H9 (cell line): ENCODE data around the gene CST4. TPM values are rescaled to one million over a fixed set of nuclear protein-coding genes. Genes with fewer than 3 reads are reported as not detected.

ENCODE experiments used
- DNase-seq: peaks from one replicate; pipeline ENCODE4 v3.0.0-alpha.2; 2017
- H2AFZ ChIP-seq: one replicate; pipeline ENCODE4 v1.6.1; 2013; ENCODE audit warnings: mild to moderate bottlenecking, low read length, control low read depth, moderate library complexity
- H2AK5ac ChIP-seq: 2 replicates; pipeline ENCODE4 v1.6.1; 2013; ENCODE audit warnings: low read length, control low read depth, mixed read lengths; ENCODE audit not compliant: insufficient read length
- H2BK120ac ChIP-seq: one replicate; pipeline ENCODE4 v1.6.1; 2013; ENCODE audit warnings: low read depth, mild to moderate bottlenecking, low read length, control low read depth, inconsistent platforms; ENCODE audit not compliant: poor library complexity, severe bottlenecking
- H2BK12ac ChIP-seq: 2 replicates; pipeline ENCODE4 v1.6.1; 2013; ENCODE audit warnings: low read length, control low read depth, mixed read lengths, low read depth; ENCODE audit not compliant: insufficient read length
- H2BK15ac ChIP-seq: 2 replicates; pipeline ENCODE4 v1.6.1; 2013; ENCODE audit warnings: low read depth, low read length, control low read depth
- H2BK20ac ChIP-seq: one replicate; pipeline ENCODE4 v1.6.1; 2013; ENCODE audit warnings: low read depth, mild to moderate bottlenecking, low read length, control low read depth, inconsistent platforms; ENCODE audit not compliant: poor library complexity, severe bottlenecking
- H2BK5ac ChIP-seq: 2 replicates; pipeline ENCODE4 v1.6.1; 2013; ENCODE audit warnings: low read length, control low read depth, mixed read lengths; ENCODE audit not compliant: insufficient read length
- H3K14ac ChIP-seq: 2 replicates; pipeline ENCODE4 v1.6.1; 2013; ENCODE audit warnings: low read length, control low read depth; ENCODE audit not compliant: insufficient read depth
- H3K18ac ChIP-seq: 2 replicates; pipeline ENCODE4 v1.6.1; 2013; ENCODE audit warnings: low read depth, mild to moderate bottlenecking, mixed read lengths, low read length, control low read depth; ENCODE audit not compliant: insufficient read length
- H3K23ac ChIP-seq: 2 replicates; pipeline ENCODE4 v1.6.1; 2013; ENCODE audit warnings: low read length, control low read depth, mixed read lengths, low read depth; ENCODE audit not compliant: insufficient read length
- H3K23me2 ChIP-seq: 2 replicates; pipeline ENCODE4 v1.6.1; 2013; ENCODE audit warnings: low read depth, mild to moderate bottlenecking, mixed read lengths, low read length, control low read depth; ENCODE audit not compliant: insufficient read length, poor library complexity, severe bottlenecking
- H3K27ac ChIP-seq: 2 replicates; pipeline ENCODE4 v1.5.1; 2013; ENCODE audit warnings: low read length, control low read depth, mixed read lengths, low read depth; ENCODE audit not compliant: insufficient read length
- H3K27me3 ChIP-seq: 2 replicates; pipeline ENCODE4 v1.6.1; 2013; ENCODE audit warnings: low read length, control low read depth, inconsistent platforms; ENCODE audit not compliant: insufficient read depth
- H3K4ac ChIP-seq: 2 replicates; pipeline ENCODE4 v1.6.1; 2013; ENCODE audit warnings: low read depth, mild to moderate bottlenecking, control low read depth, inconsistent platforms, low read length, moderate library complexity
- H3K4me1 ChIP-seq: 2 replicates; pipeline ENCODE4 v1.6.1; 2013; ENCODE audit warnings: low read length, control low read depth, inconsistent platforms; ENCODE audit not compliant: insufficient read depth
- H3K4me2 ChIP-seq: 2 replicates; pipeline ENCODE4 v1.6.1; 2013; ENCODE audit warnings: low read length, control low read depth, mixed read lengths; ENCODE audit not compliant: insufficient read length, insufficient read depth
- H3K56ac ChIP-seq: 2 replicates; pipeline ENCODE4 v1.6.1; 2013; ENCODE audit warnings: low read depth, mild to moderate bottlenecking, mixed read lengths, low read length, control low read depth; ENCODE audit not compliant: insufficient read length
- H3K79me1 ChIP-seq: 2 replicates; pipeline ENCODE4 v1.6.1; 2013; ENCODE audit warnings: low read depth, mild to moderate bottlenecking, moderate library complexity, low read length, control low read depth, inconsistent platforms; ENCODE audit not compliant: insufficient read depth, poor library complexity, severe bottlenecking
- H3K79me2 ChIP-seq: 2 replicates; pipeline ENCODE4 v1.6.1; 2013; ENCODE audit warnings: low read length, control low read depth, inconsistent platforms; ENCODE audit not compliant: insufficient read depth
- H3K9ac ChIP-seq: 2 replicates; pipeline ENCODE4 v1.6.1; 2013; ENCODE audit warnings: low read length, control low read depth, mixed read lengths; ENCODE audit not compliant: insufficient read length; ENCODE audit errors: extremely low read depth
- H3K9me3 ChIP-seq: one replicate; pipeline ENCODE4 v1.6.1; 2013; ENCODE audit warnings: low read depth, low read length, inconsistent platforms; ENCODE audit not compliant: control insufficient read depth
- H3T11ph ChIP-seq: one replicate; pipeline ENCODE4 v1.6.1; 2013; ENCODE audit warnings: mild to moderate bottlenecking, low read length, control low read depth, inconsistent platforms
- H4K20me1 ChIP-seq: one replicate; pipeline ENCODE4 v1.6.1; 2013; ENCODE audit not compliant: control insufficient read depth, insufficient read length, insufficient read depth
- H4K5ac ChIP-seq: 2 replicates; pipeline ENCODE4 v1.6.1; 2013; ENCODE audit warnings: low read depth, mild to moderate bottlenecking, mixed read lengths, low read length, control low read depth; ENCODE audit not compliant: insufficient read length
- H4K8ac ChIP-seq: replicated peaks from 2 replicates; pipeline ENCODE4 v1.6.1; 2013; ENCODE audit warnings: low read length, control low read depth, mixed read lengths, low read depth; ENCODE audit not compliant: insufficient read length
- H4K91ac ChIP-seq: 2 replicates; pipeline ENCODE4 v1.6.1; 2013; ENCODE audit warnings: low read depth, mild to moderate bottlenecking, moderate library complexity, mixed read lengths, low read length, control low read depth; ENCODE audit not compliant: insufficient read length
- H3K27ac Mint-ChIP-seq, 3 experiments: 2 replicates in 2 of 3; 3 replicates in 1 of 3; pipeline ENCODE4 v1.8.0; 2020 to 2021; ENCODE audit warnings: mixed read lengths in 3 of 3, mild to moderate bottlenecking in 1 of 3, moderate library complexity in 1 of 3
- H3K27me3 Mint-ChIP-seq: 2 replicates; pipeline ENCODE4 v1.8.0; 2021; ENCODE audit warnings: low read depth, mild to moderate bottlenecking, moderate library complexity, mixed read lengths
- H3K36me3 Mint-ChIP-seq, 3 experiments: 2 replicates in 2 of 3; 3 replicates in 1 of 3; pipeline ENCODE4 v1.8.0; 2020 to 2021; ENCODE audit warnings: low read depth in 3 of 3, mixed read lengths in 3 of 3; ENCODE audit not compliant: insufficient read depth in 1 of 3
- H3K4me1 Mint-ChIP-seq, 2 experiments: 2 replicates each; pipeline ENCODE4 v1.8.0; 2020; ENCODE audit warnings: mixed read lengths in 2 of 2
- H3K4me3 Mint-ChIP-seq, 2 experiments: 2 replicates in 1 of 2; 3 replicates in 1 of 2; pipeline ENCODE4 v1.8.0; 2020 to 2021; ENCODE audit warnings: mild to moderate bottlenecking in 2 of 2, mixed read lengths in 2 of 2, moderate library complexity in 1 of 2
- H3K9me3 Mint-ChIP-seq, 2 experiments: 2 replicates in 1 of 2; 3 replicates in 1 of 2; pipeline ENCODE4 v1.8.0; 2020; ENCODE audit warnings: mild to moderate bottlenecking in 2 of 2, mixed read lengths in 2 of 2, moderate library complexity in 1 of 2
- whole genome bisulfite sequencing: extraction: QIAGEN DNeasy Blood & Tissue Kit; methylation state at CpG from one replicate; pipeline ENCODE4 v1.1.7; 2013; ENCODE audit warnings: missing lambda C conversion rate, low lambda C conversion rate, mixed read lengths; ENCODE audit not compliant: insufficient read length; ENCODE audit errors: extremely low coverage; 5-methylcytosine and 5-hydroxymethylcytosine counted together
- total RNA-seq: library from RNA; stranded (reverse); gene quantifications from 2 replicates; pipeline ENCODE4 v1.2.1, GENCODE V29; 2021
- TF ChIP-seq, protein P1 (sequence below): fragments of 200-600 bp; sonication (generic); conservative IDR thresholded peaks from 3 replicates; pipeline ENCODE4 v1.8.0; 2021; ENCODE audit warnings: antibody characterized with exemption, mild to moderate bottlenecking

The CST4 gene
- total RNA-seq, 1 experiment from 2014 or later = not detected

DNA sequence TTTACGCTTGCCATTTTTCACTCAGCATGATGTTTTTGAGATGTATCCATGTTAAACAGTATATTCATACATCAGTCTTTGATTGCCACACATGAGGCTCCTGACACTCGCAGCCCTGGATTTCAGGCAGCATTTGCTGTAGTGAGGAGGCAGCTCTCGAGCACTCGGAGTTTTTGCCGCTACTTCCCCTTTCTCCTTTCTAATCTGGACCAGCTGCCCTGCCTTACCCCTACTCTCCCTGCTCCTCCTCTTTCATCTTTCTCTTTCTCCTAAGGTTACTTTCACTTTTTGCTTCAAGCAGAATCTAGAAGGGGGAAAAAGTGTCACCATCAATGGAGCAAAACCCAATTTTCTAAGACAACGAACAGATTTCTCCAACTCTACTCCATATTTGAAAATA is 45.2 kb downstream of the CST4 start:
- no peak overlapping the region for H2AK5ac ChIP-seq
- peaks cover 3% of the 10 kb centered on the region; the same call in 1 of the 2 replicates for H3K27me3 Mint-ChIP-seq

More for the DNA sequence above, 45.2 kb downstream of the CST4 start:
- Histone ChIP-seq H3K23ac (no peak overlapping the region), H2BK5ac (no peak overlapping the region), H3K4me2 (no peak overlapping the region), H3K79me1 (no peaks in the 10 kb centered on the region), H3K79me2 (no peaks in the 10 kb centered on the region), H3K9ac (no peak overlapping the region), H2AFZ (no peak overlapping the region), H3K27me3 (no peaks in the 10 kb centered on the region), H3K23me2 (no peaks in the 10 kb centered on the region), H3K27ac (no peak overlapping the region), H4K8ac (no peak overlapping the region), H2BK12ac (no peak overlapping the region), H4K20me1 (no peaks in the 10 kb centered on the region), H2BK15ac (no peak overlapping the region), H3K4me1 (peaks cover 4% of the 10 kb centered on the region; the same call in 1 of the 2 replicates), H3K18ac (no peak overlapping the region), H3K4ac (no peak overlapping the region), H3K9me3 (no peaks in the 10 kb centered on the region), H4K91ac (no peak overlapping the region), H3T11ph (no peak overlapping the region), H3K56ac (no peak overlapping the region), H2BK20ac (no peak overlapping the region), H2BK120ac (no peak overlapping the region), H4K5ac (no peak overlapping the region), H3K14ac (no peak overlapping the region)
- Mint-ChIP-seq H3K27ac (no peak overlapping the region), H3K4me1 (peaks cover 19 to 22% of the 10 kb centered on the region in 2 experiments), H3K9me3 (no peaks in the 10 kb centered on the region; a peak in 2 of 5 replicates), H3K4me3 (no peak overlapping the region), H3K36me3 (peaks cover 0 to 2% (median 0%) of the 10 kb centered on the region in 3 experiments; a peak in 2 of 7 replicates)
- TF ChIP-seq, protein P1, sequence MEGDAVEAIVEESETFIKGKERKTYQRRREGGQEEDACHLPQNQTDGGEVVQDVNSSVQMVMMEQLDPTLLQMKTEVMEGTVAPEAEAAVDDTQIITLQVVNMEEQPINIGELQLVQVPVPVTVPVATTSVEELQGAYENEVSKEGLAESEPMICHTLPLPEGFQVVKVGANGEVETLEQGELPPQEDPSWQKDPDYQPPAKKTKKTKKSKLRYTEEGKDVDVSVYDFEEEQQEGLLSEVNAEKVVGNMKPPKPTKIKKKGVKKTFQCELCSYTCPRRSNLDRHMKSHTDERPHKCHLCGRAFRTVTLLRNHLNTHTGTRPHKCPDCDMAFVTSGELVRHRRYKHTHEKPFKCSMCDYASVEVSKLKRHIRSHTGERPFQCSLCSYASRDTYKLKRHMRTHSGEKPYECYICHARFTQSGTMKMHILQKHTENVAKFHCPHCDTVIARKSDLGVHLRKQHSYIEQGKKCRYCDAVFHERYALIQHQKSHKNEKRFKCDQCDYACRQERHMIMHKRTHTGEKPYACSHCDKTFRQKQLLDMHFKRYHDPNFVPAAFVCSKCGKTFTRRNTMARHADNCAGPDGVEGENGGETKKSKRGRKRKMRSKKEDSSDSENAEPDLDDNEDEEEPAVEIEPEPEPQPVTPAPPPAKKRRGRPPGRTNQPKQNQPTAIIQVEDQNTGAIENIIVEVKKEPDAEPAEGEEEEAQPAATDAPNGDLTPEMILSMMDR = no peak
- no CpG with 5 or more reads among the region's 6 CpGs for WGBS
- no peak for DNase-seq
